ENCODE data around the gene TBX1. TPM values are rescaled to one million over a fixed set of nuclear protein-coding genes. Genes with fewer than 3 reads are reported as not detected.

The TBX1 gene
- total RNA-seq, 1 donor from 2014 or later: 6.8 TPM

- Histone ChIP-seq H3K4me1 (ENCODE audit: insufficient read depth, low read length) (no peaks in the 10 kb centered on the region), H3K9ac (ENCODE audit: low read length) (no peak overlapping the region), H3K4me2 (ENCODE audit: low read length) (no peak overlapping the region), H3K27me3 (ENCODE audit: insufficient read depth, low read length) (peaks cover 3% of the 10 kb centered on the region), H4K20me1 (ENCODE audit: insufficient read depth, low read length) (peaks cover 6% of the 10 kb centered on the region), H2AFZ (ENCODE audit: low read depth, low read length) (no peak overlapping the region), H3K4me3 (ENCODE audit: insufficient read depth, low read depth, low read length) (no peak overlapping the region), H3K36me3 (ENCODE audit: insufficient read depth, low read length) (no peaks in the 10 kb centered on the region), H3K9me3 (ENCODE audit: insufficient read depth, low read depth, low read length) (no peaks in the 10 kb centered on the region), H3K79me2 (ENCODE audit: insufficient read depth, low read length) (no peaks in the 10 kb centered on the region), H3K27ac (ENCODE audit: low read depth, low read length) (no peak overlapping the region)
- peaks cover 2% of the 10 kb centered on the region for H3K9me3 Mint-ChIP-seq (ENCODE audit: unreplicated experiment)
- no peaks in the 10 kb centered on the region for H3K36me3 Mint-ChIP-seq (ENCODE audit: low read depth, unreplicated experiment)
- peaks cover 53% of the 10 kb centered on the region for H3K27me3 Mint-ChIP-seq (ENCODE audit: low read depth, unreplicated experiment)
- DNase-seq (ENCODE audit: low read depth) (no peak), FAIRE-seq (no peak)
- no peak overlapping the region for H3K27ac Mint-ChIP-seq (ENCODE audit: unreplicated experiment)
- TF ChIP-seq EZH2 (IDR thresholded peaks at IDR 0.05; ENCODE audit: insufficient read depth, low read length) (no peak), CTCF (IDR thresholded peaks at IDR 0.05; ENCODE audit: insufficient read depth, low read depth, low read length) (no peak)
- no peak overlapping the region for H3K4me3 Mint-ChIP-seq (ENCODE audit: unreplicated experiment)
- H3K4me1 Mint-ChIP-seq (ENCODE audit: low read depth, unreplicated experiment): no peaks in the 10 kb centered on the region
Measured at GRCh38 chr22:19729507-19729906, 31.1 kb upstream of the TBX1 start.

GRCh38 chr22:19730198-19730597, 30.4 kb upstream of the TBX1 start:
- H3K27ac ChIP-seq (ENCODE audit: low read depth, low read length): no peak overlapping the region
- H2AFZ ChIP-seq (ENCODE audit: low read depth, low read length): peak overlapping the region; percentile 75
- H3K9me3 ChIP-seq (ENCODE audit: insufficient read depth, low read depth, low read length): no peaks in the 10 kb centered on the region
- no peak for DNase-seq (ENCODE audit: low read depth)
- peak overlapping the region; percentile 55 for H3K9ac ChIP-seq (ENCODE audit: low read length)
- peaks cover 52% of the 10 kb centered on the region for H3K27me3 Mint-ChIP-seq (ENCODE audit: low read depth, unreplicated experiment)
- H3K79me2 ChIP-seq (ENCODE audit: insufficient read depth, low read length): no peaks in the 10 kb centered on the region
- H3K4me2 ChIP-seq (ENCODE audit: low read length): peak overlapping the region; percentile 84
- no peaks in the 10 kb centered on the region for H3K4me1 ChIP-seq (ENCODE audit: insufficient read depth, low read length)
- H3K36me3 ChIP-seq (ENCODE audit: insufficient read depth, low read length): no peaks in the 10 kb centered on the region
- H3K4me3 Mint-ChIP-seq (ENCODE audit: unreplicated experiment): no peak overlapping the region
- no peaks in the 10 kb centered on the region for H3K4me1 Mint-ChIP-seq (ENCODE audit: low read depth, unreplicated experiment)
- no peak for FAIRE-seq
- no peak overlapping the region for H3K27ac Mint-ChIP-seq (ENCODE audit: unreplicated experiment)
- H3K9me3 Mint-ChIP-seq (ENCODE audit: unreplicated experiment): peaks cover 2% of the 10 kb centered on the region
- no peak overlapping the region for H3K4me3 ChIP-seq (ENCODE audit: insufficient read depth, low read depth, low read length)
- H4K20me1 ChIP-seq (ENCODE audit: insufficient read depth, low read length): no peaks in the 10 kb centered on the region
- H3K36me3 Mint-ChIP-seq (ENCODE audit: low read depth, unreplicated experiment): no peaks in the 10 kb centered on the region
- TF ChIP-seq CTCF (IDR thresholded peaks at IDR 0.05; ENCODE audit: insufficient read depth, low read depth, low read length) (no peak), EZH2 (IDR thresholded peaks at IDR 0.05; ENCODE audit: insufficient read depth, low read length) (no peak)
- H3K27me3 ChIP-seq (ENCODE audit: insufficient read depth, low read length): no peaks in the 10 kb centered on the region

- FAIRE-seq: no peak
- Histone ChIP-seq H2AFZ (ENCODE audit: low read depth, low read length) (peak overlapping the region; percentile 75), H3K9me3 (ENCODE audit: insufficient read depth, low read depth, low read length) (no peaks in the 10 kb centered on the region), H3K4me2 (ENCODE audit: low read length) (peak overlapping the region; percentile 84), H3K9ac (ENCODE audit: low read length) (peak overlapping the region; percentile 55), H3K79me2 (ENCODE audit: insufficient read depth, low read length) (no peaks in the 10 kb centered on the region), H3K4me3 (ENCODE audit: insufficient read depth, low read depth, low read length) (peak overlapping the region; percentile 51), H3K36me3 (ENCODE audit: insufficient read depth, low read length) (no peaks in the 10 kb centered on the region), H3K4me1 (ENCODE audit: insufficient read depth, low read length) (no peaks in the 10 kb centered on the region), H3K27me3 (ENCODE audit: insufficient read depth, low read length) (no peaks in the 10 kb centered on the region), H3K27ac (ENCODE audit: low read depth, low read length) (no peak overlapping the region), H4K20me1 (ENCODE audit: insufficient read depth, low read length) (no peaks in the 10 kb centered on the region)
- Mint-ChIP-seq H3K4me3 (ENCODE audit: unreplicated experiment) (peak overlapping the region; percentile 68), H3K9me3 (ENCODE audit: unreplicated experiment) (peaks cover 2% of the 10 kb centered on the region), H3K27ac (ENCODE audit: unreplicated experiment) (no peak overlapping the region), H3K36me3 (ENCODE audit: low read depth, unreplicated experiment) (no peaks in the 10 kb centered on the region), H3K27me3 (ENCODE audit: low read depth, unreplicated experiment) (peaks cover 54% of the 10 kb centered on the region), H3K4me1 (ENCODE audit: low read depth, unreplicated experiment) (no peaks in the 10 kb centered on the region)
- DNase-seq (ENCODE audit: low read depth): peak; percentile 33
- TF ChIP-seq EZH2 (IDR thresholded peaks at IDR 0.05; ENCODE audit: insufficient read depth, low read length): no peak
- peak; percentile 54 for TF ChIP-seq CTCF (IDR thresholded peaks at IDR 0.05; ENCODE audit: insufficient read depth, low read depth, low read length)
Measured at GRCh38 chr22:19730655-19731360, 29.8 kb upstream of the TBX1 start.

Data from astrocyte (in vitro differentiated cells and primary cell).